ENCODE results near the gene ETV6.

DNA sequence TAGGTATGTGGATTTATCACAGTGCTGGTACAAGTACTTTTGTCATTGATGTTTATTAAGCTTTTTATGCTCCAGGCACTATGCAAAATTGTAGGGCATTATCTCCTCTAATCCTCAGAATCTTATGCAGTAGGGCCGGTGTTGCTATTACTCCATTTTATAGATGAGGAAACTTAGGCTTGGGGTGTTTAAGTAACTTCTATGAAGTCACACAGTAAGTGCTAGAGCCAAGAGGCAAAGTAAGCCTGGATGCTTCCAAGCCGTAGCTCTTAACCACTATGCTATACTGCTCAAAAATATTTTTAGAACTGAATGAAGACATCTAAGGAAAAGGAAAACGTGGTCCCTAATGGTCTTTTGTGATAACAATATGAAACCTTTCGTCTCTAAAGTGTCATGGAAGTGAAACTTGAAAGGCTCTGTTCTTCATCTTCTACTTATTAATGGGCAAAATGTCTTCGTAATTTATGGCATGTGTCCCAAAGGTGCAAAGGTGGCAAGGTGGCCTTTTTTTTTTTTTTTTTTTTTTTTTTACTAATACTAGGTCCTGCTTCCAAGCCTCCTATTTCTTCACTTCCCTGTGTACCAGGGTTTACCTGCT is 85.2 kb downstream of the ETV6 start:
- TF ChIP-seq, protein P1, sequence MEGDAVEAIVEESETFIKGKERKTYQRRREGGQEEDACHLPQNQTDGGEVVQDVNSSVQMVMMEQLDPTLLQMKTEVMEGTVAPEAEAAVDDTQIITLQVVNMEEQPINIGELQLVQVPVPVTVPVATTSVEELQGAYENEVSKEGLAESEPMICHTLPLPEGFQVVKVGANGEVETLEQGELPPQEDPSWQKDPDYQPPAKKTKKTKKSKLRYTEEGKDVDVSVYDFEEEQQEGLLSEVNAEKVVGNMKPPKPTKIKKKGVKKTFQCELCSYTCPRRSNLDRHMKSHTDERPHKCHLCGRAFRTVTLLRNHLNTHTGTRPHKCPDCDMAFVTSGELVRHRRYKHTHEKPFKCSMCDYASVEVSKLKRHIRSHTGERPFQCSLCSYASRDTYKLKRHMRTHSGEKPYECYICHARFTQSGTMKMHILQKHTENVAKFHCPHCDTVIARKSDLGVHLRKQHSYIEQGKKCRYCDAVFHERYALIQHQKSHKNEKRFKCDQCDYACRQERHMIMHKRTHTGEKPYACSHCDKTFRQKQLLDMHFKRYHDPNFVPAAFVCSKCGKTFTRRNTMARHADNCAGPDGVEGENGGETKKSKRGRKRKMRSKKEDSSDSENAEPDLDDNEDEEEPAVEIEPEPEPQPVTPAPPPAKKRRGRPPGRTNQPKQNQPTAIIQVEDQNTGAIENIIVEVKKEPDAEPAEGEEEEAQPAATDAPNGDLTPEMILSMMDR (IDR thresholded peaks at IDR 0.05) = no peak
- no peak for TF ChIP-seq POLR2A (IDR thresholded peaks at IDR 0.05)
- TF ChIP-seq POLR2AphosphoS5 (IDR thresholded peaks at IDR 0.05) = no peak
